Measurements from ENCODE around the gene SHE.
"Not testable (repeated sequence)": the region's sequence is repeated elsewhere in the genome, so short reads cannot be mapped to it uniquely, and the experiment has no call there.

Gene SHE

DNA sequence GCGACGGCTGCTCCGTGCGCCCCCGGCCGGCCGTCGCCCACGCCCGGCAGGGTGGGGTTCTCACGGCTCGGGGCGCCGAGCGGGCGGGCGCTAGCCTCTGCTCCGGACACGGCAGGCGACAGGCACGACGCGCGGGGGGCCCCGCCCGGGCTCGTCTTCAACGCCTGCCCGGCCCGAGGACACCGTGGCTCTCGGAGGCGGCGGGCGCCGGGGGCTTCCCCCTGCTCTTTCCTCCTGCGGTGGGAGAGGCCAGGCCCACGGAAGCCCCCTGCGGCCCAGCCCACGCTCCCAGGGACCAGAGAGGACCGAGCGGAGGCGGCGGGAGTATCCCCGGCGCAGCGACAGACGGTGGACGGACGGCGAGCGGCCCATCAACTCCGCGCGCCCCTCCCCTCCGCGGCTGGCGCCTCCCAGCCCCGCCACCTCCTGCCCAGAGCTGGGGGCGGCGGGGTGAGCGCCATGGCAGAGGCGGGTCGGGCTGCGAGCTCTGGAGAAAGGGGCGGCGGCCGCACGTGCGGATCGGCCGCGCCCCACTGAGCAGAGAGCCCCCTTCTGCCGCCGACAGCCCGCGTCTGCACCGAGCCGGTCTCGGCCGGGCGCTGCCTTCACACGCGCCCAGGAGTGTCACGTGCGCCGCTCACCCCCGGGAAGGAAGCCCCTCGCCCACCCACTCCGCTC is at the start of gene SHE, which contains the start of gene TDRD10:
SHE (minus strand) TSS at position 347 of the 678 bp plus-strand sequence. CDS start 386 bp downstream, outside the sequence.
TDRD10 (plus strand) TSS at position 154 of the 678 bp plus-strand sequence. CDS start 4,685 bp downstream, outside the sequence.
- DNase-seq = no peak

- no peak for DNase-seq
Observed at GRCh38 chr1:154551474-154551873, 49.3 kb upstream of the SHE start.

DNA sequence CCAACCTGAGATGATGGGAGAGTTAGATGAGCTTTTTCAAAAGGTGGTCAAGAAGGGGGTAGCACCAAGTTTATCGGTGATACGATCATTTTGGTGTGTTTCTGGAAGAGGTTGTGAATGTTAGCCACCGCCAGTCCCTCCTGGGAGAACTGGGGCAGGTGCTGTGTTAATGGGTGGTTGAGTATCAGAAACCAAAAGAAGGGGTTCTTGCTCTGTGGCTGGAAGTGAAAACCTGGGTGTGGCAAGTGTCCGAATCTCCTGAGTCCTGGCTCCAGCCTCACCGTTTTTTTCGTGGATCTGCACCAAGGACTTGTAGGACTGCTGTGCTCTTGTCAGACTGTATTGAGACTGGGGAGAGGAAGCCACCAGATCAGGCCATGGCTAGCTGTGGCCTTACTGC is 48.4 kb upstream of the SHE start:
- DNase-seq = no peak

- DNase-seq = no peak
Observed at GRCh38 chr1:154550070-154550469, 47.9 kb upstream of the SHE start.

GRCh38 chr1:154549202-154549770 is 47.1 kb upstream of the SHE start:
- DNase-seq = no peak

DNA sequence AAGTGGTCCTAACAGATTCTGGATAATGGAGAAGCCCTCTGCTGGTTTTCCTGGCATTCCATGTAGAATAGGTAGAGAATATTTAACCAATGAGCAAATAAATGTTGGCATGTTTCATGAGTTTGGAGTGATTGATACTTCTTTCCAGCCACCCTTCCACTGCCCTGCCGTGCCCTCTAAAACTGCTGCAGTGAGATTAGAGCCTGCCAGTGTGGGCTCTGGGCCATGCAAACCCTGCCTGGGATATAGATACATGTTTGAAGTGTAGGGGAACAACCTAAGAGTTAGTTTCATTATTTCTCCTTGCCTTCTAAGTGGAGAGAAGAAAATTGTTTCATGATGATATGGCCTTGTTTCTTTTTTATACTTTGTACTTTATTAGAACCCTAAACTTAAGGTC is 45.8 kb upstream of the SHE start:
- no peak for DNase-seq

DNA sequence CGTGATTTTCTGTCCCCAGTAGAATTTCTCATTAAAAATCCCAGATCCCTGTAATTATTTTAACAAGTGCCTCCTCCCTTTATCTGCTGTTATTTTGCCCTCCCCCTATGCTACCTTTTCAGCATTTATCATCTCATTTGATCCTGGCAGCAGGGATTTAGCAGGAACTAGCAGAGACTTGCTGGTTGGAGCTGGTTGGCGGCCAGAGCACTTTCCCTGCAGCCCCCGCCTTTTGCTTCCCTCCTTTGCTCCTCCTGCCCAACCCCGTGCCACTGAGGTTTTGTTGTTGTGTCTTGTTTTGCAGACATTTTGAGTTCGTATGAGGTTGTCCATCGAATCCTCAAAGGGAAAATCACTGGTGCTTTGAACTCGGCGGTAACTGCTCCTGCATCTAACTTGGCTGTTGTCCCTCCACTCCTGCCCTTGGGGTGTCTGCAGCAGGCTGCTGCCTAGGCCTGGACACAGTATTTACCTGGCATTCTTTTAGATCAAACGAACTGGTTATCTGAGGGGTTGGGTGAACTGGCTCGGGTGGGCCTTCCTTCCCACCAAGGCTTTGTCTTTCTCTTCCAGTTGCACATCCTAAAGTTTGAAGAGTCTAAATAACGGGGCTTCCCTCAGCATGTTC is 45.0 kb upstream of the SHE start:
- no peak for DNase-seq

DNA sequence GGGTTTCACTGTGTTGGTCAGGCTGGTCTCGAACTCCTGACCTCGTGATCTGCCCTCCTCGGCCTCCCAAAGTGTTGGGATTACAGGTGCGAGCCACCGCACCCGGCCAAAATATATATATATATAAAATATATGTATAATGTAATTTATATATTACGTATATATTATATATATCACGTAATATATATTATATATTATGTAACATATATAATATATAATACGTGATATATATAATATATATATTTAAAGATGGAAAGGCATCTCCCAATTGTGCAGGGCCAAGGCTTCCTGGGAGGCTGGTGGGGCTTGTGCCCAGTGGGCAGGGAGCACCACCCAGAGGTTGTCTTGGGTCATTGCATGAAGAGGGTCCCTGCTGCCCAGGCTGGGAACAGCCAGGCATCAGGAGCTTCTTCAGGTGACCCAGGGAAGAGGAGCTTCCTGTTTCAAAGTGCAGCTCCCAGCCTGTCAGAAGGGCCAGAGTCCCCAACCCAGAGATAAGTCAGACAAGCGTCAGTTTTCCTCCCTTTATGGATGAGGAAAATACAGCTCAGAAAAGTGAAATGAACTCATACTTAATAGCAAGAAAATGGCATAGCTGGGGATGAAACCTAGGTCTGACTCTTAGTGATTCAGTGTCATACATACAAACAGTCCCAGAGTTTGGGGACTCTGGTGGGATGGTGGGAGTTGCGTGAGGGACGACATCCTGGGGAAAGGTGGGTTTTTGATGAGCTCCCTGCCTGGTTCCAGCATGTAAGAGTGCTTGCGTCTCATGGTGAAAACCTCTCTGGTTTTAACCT is 44.3 kb upstream of the SHE start:
- peak; percentile 56 for DNase-seq

DNA sequence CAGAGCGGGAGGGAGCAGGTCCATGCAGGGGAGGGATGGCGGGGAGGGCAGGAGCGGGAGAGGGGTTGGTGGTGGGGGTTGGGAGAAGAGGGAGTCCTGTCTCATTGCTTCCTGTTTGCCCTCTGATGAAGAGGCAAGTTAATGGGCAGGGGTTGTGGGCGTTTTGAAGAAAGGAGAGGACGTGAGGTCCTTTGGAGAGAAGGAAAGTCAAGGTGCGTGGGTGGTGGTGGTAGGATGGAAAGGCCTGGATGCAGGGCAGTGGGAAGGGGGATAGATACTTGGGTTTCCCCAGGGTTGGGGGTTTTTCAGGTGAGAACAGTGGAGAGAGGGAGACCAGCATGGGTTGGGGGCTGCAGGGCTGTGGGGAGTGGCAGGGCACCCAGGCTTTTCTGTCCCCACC is 39.0 kb upstream of the SHE start:
- DNase-seq = no peak

GRCh38 chr1:154539486-154540483 is 37.6 kb upstream of the SHE start:
- DNase-seq = no peak

- DNase-seq = no peak
Observed at GRCh38 chr1:154536570-154536969, 34.4 kb upstream of the SHE start.

DNA sequence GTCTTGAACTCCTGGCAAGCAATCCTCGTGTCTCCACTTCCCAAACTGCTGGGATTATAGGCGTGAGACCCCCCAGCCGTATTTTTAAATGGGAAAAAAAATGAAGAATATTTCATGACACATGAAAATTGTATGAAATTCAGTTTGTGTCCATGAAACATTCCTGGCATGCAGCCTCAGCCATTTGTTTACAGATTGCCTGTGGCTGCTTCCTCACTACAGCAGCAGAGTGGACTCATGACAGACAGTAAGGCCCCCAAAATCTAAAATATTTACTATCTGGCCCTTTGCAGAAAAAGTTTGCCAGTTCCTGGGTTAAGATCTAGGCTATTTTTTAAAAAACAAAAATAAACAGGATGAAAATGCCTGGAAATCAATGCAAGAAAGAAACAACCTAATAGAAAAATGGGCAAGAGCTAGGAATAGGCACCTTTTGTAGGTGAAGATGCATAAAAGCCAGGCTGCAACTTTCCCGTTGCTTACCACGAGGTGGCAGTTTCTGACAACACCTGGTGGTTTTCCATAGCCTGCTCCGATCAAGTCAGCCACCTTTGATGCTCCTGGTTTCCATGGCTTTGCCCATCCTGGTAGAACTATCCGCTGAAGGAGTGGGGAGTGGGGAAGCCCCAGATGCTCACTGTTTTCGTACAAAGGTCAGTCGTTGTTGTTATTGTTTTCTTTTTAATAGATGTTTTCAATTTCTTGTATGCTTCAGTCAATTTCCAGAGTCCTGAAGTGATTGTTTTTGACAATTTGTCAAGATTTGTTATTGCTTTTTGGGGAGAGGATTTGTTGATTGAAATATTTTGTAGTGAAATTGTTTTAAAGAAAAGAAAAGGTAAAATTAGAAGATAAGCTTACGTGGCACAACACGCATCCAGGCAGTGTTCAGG is 32.0 kb upstream of the SHE start:
- peak; percentile 5 for DNase-seq

GRCh38 chr1:154531950-154532349 is 29.7 kb upstream of the SHE start:
- not testable (repeated sequence) for DNase-seq

DNA sequence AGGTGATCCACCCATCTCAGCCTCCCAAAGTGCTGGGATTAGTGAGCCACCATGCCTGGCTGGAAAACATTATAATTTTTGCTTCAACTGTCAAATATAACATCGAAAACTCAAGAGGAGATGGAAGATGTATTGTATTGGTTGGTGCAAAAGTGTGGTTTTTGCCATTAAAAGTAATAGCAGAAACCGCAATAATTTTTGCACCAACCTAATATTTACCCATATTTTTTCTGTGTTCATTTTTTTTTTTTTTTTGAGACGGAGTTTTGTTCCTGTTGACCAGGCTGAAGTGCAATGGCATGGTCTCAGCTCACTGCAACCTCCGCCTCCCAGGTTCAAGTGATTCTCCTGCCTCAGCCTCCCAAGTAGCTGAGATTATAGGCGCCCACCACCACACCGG is 27.1 kb upstream of the SHE start:
- no peak for DNase-seq

GRCh38 chr1:154527192-154527591 is 25.0 kb upstream of the SHE start:
- no peak for DNase-seq

- DNase-seq = no peak
Observed at GRCh38 chr1:154524881-154525280, 22.7 kb upstream of the SHE start.

DNA sequence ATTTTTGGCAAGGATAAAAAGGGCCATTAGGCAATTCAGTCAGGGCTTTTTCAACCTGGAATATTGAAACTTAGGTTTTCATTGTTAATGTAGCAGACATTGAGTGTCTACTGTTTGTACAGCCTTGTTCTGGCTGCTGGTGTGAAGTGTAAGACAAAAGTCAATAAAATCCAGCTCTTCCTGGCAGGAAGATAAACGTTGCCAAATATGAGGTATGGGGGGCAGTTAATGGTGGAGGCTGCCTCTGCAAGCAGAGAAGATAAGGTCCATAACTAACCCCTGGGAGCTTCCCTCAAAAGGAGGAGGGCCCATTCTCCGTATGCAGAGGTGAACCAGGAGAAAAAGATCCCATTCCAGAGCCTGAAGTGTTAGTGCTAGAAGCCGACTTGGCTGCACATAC is 19.5 kb upstream of the SHE start:
- no peak for DNase-seq

GRCh38 chr1:154520333-154520732 is 18.1 kb upstream of the SHE start:
- DNase-seq = no peak

DNA sequence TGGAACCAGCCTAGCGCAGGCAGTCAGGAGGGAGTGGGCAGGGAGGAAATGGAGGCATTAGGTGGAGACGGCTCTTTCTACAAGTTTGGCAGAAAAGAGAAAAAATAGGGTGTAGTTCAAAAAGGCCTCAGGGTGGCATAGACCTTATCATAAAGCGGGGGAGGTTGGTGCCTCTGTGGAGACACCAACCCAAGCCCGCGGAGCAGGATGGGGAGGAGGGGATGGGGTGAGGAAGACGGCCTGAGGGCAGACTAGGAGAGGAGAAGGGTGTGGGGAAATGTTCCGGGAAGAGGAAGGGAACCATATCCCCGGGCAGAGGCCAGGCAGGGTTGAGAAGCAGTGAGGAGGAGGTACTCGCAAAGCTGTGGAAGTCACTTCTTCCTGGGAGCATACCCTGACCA is 17.4 kb upstream of the SHE start:
- DNase-seq = no peak

DNA sequence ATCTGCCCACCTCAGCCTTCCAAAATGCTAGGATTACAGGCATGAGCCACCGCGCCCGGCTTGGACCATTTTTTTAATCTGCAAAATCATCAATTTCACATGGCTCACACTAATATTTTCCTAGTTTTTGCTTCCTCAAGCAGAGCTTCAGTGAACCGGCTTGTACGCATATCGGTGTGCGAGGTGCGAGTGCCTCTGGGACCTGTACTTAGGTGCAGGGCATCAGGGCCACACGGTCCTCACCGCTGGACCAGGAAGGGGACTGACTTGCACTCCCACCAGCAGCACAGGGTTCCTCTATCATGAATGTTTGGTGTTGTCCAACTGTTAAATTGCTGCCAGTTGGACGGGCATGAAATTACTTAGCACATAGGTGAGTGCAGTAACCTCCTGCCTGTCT is 15.4 kb upstream of the SHE start:
- no peak for DNase-seq

DNA sequence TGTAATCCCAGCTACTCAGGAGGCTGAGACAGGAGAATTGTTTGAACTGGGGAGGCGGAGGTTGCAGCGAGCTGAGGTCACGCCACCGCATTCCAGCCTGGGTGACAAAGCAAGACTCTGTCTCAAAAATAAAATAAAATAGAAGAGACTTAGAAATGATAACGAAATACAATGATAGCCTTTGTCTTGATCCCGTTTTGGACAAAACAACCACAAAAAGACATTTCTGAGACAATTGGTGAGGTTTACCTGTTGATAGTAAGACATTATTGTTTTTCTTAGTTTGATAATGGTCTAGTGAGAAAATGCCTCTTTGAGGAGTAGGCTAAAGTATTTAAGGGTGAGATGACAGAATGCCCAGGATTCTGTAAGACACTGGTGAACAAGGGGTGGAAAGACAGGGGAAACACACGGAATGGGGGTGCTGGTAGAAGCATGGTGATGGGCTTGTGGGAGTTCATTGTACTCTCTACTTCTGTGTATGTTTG is 11.9 kb upstream of the SHE start:
- no peak for DNase-seq

All from CD4-positive, alpha-beta T cell treated with Interleukin-21 for 1 hour (primary cell).